GM21381 (cell line): ENCODE data around the gene MNS1.
"Not testable (repeated sequence)": the region's sequence is repeated elsewhere in the genome, so short reads cannot be mapped to it uniquely, and the experiment has no call there.

Experiments used
- ATAC-seq: cut with Tn5 transposase; IDR thresholded peaks from one replicate; pipeline ENCODE4 v1.9.1; 2021; ENCODE audit warnings: mild to moderate bottlenecking, moderate library complexity; ENCODE audit not compliant: unreplicated experiment

The MNS1 gene

DNA sequence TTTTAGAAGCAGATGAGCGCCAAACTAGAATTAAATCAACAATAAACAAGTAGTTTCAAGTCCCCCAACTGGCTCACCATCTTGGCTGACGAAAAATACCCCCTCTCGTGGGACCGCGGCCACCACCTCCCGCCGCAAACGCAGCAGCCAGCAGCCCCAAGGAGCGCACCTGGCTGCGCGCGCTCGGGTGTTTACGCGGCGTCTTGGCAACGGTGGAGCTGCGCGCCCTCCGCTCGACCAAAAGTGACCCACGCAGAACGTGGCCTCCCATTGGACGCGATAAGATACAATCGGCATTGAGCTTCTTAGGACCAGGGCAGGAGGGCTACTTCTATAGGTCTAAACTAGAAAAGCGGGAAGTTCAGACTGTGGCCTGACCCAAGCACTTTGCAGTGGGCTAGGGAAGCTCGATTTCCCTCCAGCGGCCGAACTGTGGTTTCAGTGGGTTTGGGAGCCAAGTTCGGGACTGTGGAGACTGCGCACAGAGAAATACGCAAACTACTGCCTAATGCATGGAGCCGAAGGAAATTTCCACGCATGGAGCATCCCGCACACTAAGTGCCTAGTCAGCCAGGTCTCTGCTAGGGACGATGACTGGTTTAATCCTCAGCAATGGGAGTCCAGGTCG is at the start of gene MNS1:
Gene MNS1, minus strand, starts transcription at position 245 of the 628 bp plus-strand sequence. Its CDS starts 165 bp downstream, at position 80.
- peak; percentile 98 for ATAC-seq

DNA sequence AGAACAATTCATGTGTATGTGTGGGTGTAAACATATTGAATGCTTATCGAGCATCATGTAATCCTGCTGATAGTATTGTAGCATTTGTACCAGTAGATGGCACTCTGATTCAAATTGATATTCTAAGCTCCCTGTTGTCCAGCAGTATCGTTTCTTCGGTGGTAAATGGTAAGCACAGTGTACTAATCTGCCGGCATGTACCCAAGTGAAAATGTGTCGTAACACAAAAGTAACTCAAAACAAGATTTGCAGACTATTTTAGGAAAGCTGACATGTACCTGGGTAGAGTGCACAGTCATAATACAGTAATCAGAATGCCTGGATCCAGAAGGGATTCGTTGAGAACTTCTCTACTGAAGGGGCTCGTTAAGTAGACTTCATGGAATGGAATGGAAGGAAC is 31.7 kb upstream of the MNS1 start:
- ATAC-seq = peak; percentile 73

DNA sequence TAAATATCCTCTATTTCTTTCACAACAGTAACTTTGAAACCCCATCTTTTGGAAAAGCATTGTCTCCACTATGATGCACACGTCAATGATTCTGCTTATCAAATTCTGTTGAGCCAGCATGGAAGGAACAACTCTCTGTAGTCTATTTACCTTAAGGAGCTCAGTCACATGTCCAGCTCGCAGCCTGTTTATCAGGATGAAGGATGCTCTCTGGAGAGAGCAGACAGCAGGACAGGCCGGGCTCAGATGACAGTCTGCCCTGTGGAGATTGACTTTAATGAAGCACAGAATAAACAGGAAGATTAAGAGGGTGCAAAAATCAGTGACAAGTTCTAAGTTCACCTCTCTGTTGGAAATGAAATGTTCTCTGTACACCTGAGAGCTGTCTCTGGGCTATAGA is 30.6 kb upstream of the MNS1 start:
- ATAC-seq = no peak

DNA sequence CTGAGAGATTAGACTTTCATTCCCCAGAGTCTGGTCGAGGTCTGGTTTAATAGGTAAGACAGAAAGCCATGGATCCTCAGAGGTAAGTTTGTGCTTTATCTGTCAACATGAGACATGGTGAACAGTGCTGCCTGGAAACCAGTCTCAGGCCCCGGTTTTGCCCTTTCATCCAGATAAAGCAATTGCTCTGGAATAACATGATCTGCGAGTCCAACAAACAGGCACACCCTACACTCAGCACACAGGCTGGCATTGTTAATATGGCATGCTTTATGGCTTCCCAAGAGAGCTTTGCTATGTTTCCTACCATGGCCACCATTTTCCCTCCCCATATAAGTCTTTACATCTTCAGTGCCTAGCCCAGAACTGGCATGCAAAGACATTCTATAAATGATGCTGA is 30.1 kb upstream of the MNS1 start:
- no peak for ATAC-seq

DNA sequence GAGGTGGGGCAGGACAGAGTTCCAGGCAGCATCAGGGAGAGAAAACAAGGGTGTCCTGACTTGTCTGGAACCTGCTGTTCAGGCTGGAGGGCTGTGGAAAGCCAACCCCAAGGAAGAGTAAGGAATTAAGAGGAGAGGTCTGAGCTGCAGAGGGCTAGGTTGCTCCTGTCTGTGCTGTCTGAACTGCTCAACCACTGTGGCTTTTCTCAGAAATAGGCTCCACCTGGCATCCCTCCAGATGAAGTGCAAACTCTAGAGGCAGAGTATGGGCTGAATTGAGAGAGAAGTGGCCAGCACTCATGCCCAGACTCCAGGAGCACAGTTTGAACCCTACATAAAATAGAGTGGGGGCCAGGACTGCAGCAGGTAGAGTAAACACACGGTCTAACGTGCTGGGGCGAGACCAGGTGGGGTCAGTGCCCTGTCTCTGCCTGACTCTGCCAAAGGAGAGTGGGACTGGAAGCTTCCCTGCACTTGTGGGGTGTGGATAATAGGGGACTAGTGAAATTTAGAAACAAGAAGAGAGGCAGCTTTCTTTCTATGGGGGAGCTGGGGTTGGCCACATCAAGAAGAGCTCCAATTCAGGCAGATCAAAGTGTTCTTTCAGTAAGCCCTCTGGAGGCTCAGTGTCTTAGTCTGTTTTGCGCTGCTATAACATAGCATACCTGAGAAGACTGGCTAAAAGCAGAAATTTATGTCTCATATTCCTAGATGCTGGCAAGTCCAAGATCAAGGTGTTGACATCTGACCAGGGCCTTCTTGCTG is 28.0 kb upstream of the MNS1 start:
- no peak for ATAC-seq

GRCh38 chr15:56492236-56492635 is 27.3 kb upstream of the MNS1 start:
- ATAC-seq = no peak

DNA sequence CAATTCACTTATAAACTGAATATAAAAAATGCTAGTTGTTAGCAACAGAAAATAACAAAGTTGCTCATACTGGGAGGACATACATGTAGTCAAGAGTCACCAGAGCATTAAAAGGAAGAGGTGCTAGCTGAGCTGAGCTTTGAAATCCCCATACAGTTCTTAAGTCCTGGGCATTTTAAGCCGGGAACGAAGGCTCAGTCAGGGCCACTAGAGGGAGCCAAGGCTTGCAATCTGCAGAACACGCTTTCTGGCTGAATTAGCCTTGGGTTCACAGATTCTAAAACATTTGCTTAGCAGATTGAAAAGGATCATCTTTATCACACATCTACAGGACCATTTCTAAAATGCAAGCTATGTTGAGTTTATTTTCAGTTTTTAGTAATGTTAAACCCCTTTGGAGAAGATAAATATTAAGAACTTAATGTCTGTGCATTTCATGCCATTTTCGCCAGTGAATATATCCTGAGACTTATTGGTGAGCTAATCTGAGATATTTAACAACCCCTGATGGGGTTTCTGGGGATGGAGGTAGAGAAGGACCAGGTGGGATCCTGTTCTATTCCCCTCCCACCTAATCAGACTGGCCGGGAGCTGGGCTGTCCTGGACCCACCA is 26.3 kb upstream of the MNS1 start:
- ATAC-seq = peak; percentile 55

DNA sequence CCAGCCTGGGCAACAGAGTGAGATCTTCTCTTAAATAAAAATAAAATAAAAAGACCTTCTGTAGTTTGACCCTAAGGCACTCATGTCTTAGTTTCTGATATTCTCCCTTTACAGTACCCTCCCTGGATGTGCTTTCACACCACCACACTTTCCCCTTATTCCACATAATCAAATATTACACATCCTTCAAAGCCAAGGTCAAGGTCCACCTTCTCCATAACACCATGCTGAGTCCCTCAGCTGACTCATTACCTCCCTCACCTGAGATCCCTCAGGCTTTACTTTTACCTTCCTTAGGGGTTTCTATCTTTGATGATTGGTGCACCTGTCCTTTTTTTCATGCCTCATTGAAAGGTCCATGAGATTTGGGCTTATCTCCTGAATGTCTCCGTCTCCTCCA is 25.5 kb upstream of the MNS1 start:
- no peak for ATAC-seq

DNA sequence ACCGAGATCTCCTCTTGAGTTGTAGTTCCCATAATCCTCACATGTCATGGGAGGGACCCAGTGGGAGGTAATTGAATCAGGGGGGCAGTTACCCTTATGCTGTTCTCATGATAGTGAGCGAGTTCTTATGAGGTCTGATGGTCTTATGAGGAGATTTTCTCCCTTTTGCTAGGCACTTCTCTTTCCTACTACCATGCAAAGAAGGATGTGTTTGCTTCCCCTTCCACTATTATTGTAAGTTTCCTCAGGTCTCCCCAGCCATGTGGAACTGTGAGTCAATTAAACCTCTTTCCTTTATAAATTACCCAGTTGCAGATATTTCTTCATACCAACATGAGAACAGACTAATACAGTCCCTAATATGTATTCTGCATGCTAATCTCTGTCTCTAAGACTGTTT is 21.3 kb upstream of the MNS1 start:
- not testable (repeated sequence) for ATAC-seq

- not testable (repeated sequence) for ATAC-seq
Observed at GRCh38 chr15:56485426-56485825, 20.5 kb upstream of the MNS1 start.

DNA sequence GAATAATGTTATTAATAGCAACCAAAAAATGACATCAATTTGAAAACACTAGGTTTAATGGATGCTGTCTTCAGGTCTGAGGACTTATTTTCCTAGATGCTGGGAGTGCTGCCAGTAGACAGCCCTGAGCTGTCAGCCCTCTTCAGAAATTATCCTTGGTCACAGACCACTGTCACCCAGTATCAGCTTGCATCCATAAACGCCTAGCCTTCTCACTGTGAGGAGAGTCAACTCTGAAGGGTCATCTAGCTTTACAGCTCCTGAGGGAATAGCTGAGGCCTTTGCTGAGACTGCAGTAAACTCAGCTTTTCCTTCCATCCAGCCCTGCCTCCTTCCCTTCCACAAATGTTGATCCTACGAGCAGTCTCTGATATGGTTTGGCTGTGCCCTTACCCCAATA is 19.4 kb upstream of the MNS1 start:
- ATAC-seq = no peak

DNA sequence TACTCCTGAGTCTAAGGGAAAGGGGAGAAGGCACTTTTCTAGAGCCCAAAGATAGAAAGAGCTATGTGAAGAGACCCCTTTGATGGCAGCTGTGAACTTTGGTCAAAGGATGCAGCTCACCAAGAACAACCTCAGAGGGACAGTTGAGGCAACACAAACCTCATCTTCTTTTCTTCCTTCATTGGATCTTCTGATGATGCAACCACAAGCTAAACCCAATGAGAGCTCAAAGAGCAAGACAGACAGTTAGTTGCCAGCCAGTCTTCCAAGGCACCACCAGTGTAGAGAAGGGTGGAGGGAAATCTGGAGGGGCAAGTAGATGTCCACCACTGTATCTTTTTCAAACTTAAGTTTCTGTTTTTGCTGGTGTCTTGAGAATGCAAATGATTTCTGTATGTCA is 10.4 kb upstream of the MNS1 start:
- no peak for ATAC-seq

- no peak for ATAC-seq
Observed at GRCh38 chr15:56473017-56473416, 8.1 kb upstream of the MNS1 start.

DNA sequence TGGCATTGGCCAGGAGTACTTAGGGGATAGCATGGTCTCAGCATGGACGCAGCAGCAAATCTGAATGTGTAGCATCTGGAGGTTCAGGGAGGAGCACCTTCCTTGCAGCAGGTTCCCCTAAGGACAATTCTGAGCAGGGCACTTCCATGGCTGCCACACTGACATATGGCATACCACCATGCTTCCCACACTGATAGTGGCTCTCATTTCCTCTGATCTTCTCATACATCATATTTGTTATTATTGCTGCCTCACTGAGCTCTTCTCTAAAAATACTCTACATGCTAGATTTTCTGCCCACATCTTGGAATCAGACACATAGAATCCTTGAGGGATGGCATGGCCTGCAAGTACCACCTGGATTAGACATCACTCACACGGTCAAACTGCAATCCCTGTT is 7.3 kb upstream of the MNS1 start:
- no peak for ATAC-seq

GRCh38 chr15:56471440-56472069 is 6.6 kb upstream of the MNS1 start:
- no peak for ATAC-seq

- no peak for ATAC-seq
Observed at GRCh38 chr15:56469483-56469882, 4.5 kb upstream of the MNS1 start.

- peak; percentile 56 for ATAC-seq
Observed at GRCh38 chr15:56468401-56468800, 3.5 kb upstream of the MNS1 start.

GRCh38 chr15:56467616-56468015 is 2.7 kb upstream of the MNS1 start:
- no peak for ATAC-seq

- no peak for ATAC-seq
Observed at GRCh38 chr15:56460947-56461346, 4.0 kb downstream of the MNS1 start.

DNA sequence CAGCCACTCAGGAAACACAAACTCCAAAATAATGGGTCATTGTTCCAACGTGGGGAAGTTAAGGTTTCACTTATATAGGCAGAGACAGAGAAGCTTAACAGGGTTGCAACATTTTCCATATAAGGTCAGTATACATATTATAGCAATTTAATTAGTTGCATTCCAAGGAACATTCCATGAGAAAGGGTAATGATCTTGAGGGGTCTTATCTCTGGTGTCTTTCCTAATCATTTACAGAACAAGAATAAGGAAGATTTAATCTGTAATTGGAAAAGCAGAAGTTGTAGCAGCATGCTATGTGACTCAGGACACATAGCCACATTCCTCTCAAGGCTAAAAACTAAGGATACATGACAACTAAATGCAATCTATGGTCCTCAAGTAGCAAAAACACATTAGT is 4.9 kb downstream of the MNS1 start:
- no peak for ATAC-seq

- ATAC-seq = no peak
Observed at GRCh38 chr15:56459096-56459495, 5.8 kb downstream of the MNS1 start.

DNA sequence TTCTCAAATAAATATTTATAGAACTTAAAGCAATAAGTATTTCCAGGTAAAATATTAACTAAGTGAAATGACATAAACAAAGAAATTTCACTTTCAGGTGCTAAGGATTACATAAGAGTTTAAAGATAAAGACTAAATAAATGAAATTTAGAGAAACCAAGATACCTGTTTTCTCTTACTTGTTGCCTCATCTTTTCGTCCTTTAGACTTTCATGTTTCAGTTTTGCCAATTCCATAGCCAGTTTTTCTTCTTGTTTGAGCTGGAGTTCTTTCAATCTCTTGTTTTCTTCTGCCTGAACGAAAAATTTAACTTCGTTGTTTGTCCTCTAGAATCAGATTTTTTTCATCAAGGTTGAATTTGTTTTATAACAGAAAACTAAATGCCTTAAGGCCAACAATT is 8.7 kb downstream of the MNS1 start:
- no peak for ATAC-seq
